B cell (primary cell): ENCODE data around the gene METTL26.
A peak's percentile ranks its signal among the peaks of the same experiment; 100 is the strongest.

Source experiments
- CTCF ChIP-seq: fragments of 200-600 bp; IDR thresholded peaks from one replicate; pipeline ENCODE4 v1.8.0; 2022; ENCODE audit warnings: antibody characterized with exemption, mild to moderate bottlenecking
- EZH2 ChIP-seq: IDR thresholded peaks from 2 replicates; pipeline ENCODE4 v1.6.1; 2012; ENCODE audit warnings: borderline replicate concordance, low read depth, mild to moderate bottlenecking, moderate library complexity, low read length; ENCODE audit not compliant: insufficient read depth, poor library complexity, severe bottlenecking

GRCh38 chr16:661184-661821 is 25.2 kb upstream of the METTL26 start:
- TF ChIP-seq CTCF (peak; percentile 12), EZH2 (no peak)
